Measurements from ENCODE around the gene AKAP8L.

GRCh38 chr19:15448044-15448777 lies 29.4 kb upstream of the AKAP8L start:
- TF ChIP-seq CTCF (IDR thresholded peaks at IDR 0.05) (no peak), POLR2A (IDR thresholded peaks at IDR 0.05) (no peak)
